GM19438 (cell line): ENCODE data around the gene SYPL1.
A peak's percentile ranks its signal among the peaks of the same experiment; 100 is the strongest.

Source experiments
- ATAC-seq: cut with Tn5 transposase; IDR thresholded peaks from one replicate; pipeline ENCODE4 v1.9.1; 2021; ENCODE audit warnings: low read depth; ENCODE audit not compliant: unreplicated experiment

The SYPL1 gene

GRCh38 chr7:106069471-106070200 is 42.5 kb downstream of the SYPL1 start:
- no peak for ATAC-seq

- ATAC-seq, result no peak
These were observed 43.1 kb downstream of the SYPL1 start for GRCh38 chr7:106068986-106069385.

- ATAC-seq, result no peak
These were observed 43.6 kb downstream of the SYPL1 start for GRCh38 chr7:106068538-106068961.

GRCh38 chr7:106067678-106068077 is 44.4 kb downstream of the SYPL1 start:
- no peak for ATAC-seq

GRCh38 chr7:106065575-106066500 is 46.3 kb downstream of the SYPL1 start:
- no peak for ATAC-seq

GRCh38 chr7:106064771-106065574 is 47.1 kb downstream of the SYPL1 start:
- ATAC-seq, result no peak

- ATAC-seq, result no peak
These were observed 47.8 kb downstream of the SYPL1 start for GRCh38 chr7:106064316-106064715.

- ATAC-seq, result no peak
These were observed 48.4 kb downstream of the SYPL1 start for GRCh38 chr7:106063692-106064091.

- ATAC-seq, result no peak
These were observed 49.1 kb downstream of the SYPL1 start for GRCh38 chr7:106063024-106063423.

- no peak for ATAC-seq
These were observed 49.6 kb downstream of the SYPL1 start for GRCh38 chr7:106062521-106062931.

GRCh38 chr7:106062006-106062405 is 50.1 kb downstream of the SYPL1 start:
- ATAC-seq, result no peak

- ATAC-seq, result no peak
These were observed 50.7 kb downstream of the SYPL1 start for GRCh38 chr7:106061301-106061979.

- ATAC-seq, result no peak
These were observed 51.7 kb downstream of the SYPL1 start for GRCh38 chr7:106060394-106060920.

GRCh38 chr7:106059556-106059955 is 52.6 kb downstream of the SYPL1 start:
- no peak for ATAC-seq

GRCh38 chr7:106058928-106059324 is 53.2 kb downstream of the SYPL1 start:
- ATAC-seq, result no peak

GRCh38 chr7:106057962-106058927 is 53.9 kb downstream of the SYPL1 start:
- peak; percentile 81 for ATAC-seq

GRCh38 chr7:106057204-106057961 is 54.7 kb downstream of the SYPL1 start:
- no peak for ATAC-seq

GRCh38 chr7:106056513-106057203 is 55.5 kb downstream of the SYPL1 start:
- ATAC-seq, result peak; percentile 35
